ENCODE measurements around the gene MLF1. TPM values are rescaled to one million over a fixed set of nuclear protein-coding genes. Genes with fewer than 3 reads are reported as not detected.

The MLF1 gene
- polyA plus RNA-seq, 3 donors: 0.17 to 0.43 (median 0.41) TPM

GRCh38 chr3:158552124-158552523 lies 18.9 kb upstream of the MLF1 start:
- Histone ChIP-seq H3K9me3 (replicated peaks in 1 of 2; ENCODE audit: control insufficient read depth in 1 of 2, insufficient read depth in 1 of 2, low read length in 2 of 2) (peaks cover 0 to 4% of the 10 kb centered on the region in 2 donors), H3K9ac (ENCODE audit: insufficient read depth, low read length, poor library complexity, severe bottlenecking) (no peak overlapping the region), H2AFZ (ENCODE audit: insufficient read depth, low read depth, low read length, poor library complexity, severe bottlenecking) (no peak overlapping the region), H3K4me2 (replicated peaks; ENCODE audit: extremely low read depth, low read length, poor library complexity, severe bottlenecking) (no peak overlapping the region), H3K36me3 (replicated peaks in 1 of 2; ENCODE audit: control insufficient read depth in 1 of 2, insufficient read depth in 2 of 2, low read length in 2 of 2) (peaks cover 0 to 9% of the 10 kb centered on the region in 2 donors), H3K27me3 (ENCODE audit: control insufficient read depth in 2 of 2, insufficient read depth in 2 of 2, low read length in 2 of 2) (no peaks in the 10 kb centered on the region), H3K4me3 (replicated peaks in 1 of 3; ENCODE audit: low read depth in 2 of 3, low read length in 3 of 3) (no peak overlapping the region), H3K4me1 (ENCODE audit: control insufficient read depth in 1 of 2, insufficient read depth in 2 of 2, low read length in 2 of 2) (no peaks in the 10 kb centered on the region), H3K27ac (ENCODE audit: low read depth in 1 of 2, low read length in 2 of 2) (no peak overlapping the region), H4K20me1 (ENCODE audit: insufficient read depth, low read length) (no peaks in the 10 kb centered on the region), H3K79me2 (ENCODE audit: insufficient read depth, low read length) (no peaks in the 10 kb centered on the region)
- Mint-ChIP-seq H3K27me3 (ENCODE audit: low read depth in 3 of 3) (peaks cover 2 to 4% (median 2%) of the 10 kb centered on the region in 3 donors), H3K36me3 (peaks cover 8 to 15% of the 10 kb centered on the region in 2 donors), H3K4me3 (no peak overlapping the region), H3K27ac (no peak overlapping the region), H3K4me1 (no peaks in the 10 kb centered on the region), H3K9me3 (peaks cover 0 to 11% (median 7%) of the 10 kb centered on the region in 7 donors)
- intact Hi-C loops (cut with micrococcal nuclease): no loop called here
- no CpG with 5 or more reads among the region's 2 CpGs for WGBS (ENCODE audit: insufficient coverage)
- no peak for DNase-seq
- TF ChIP-seq CTCF (IDR thresholded peaks at IDR 0.05): no peak

- no peaks in the 10 kb centered on the region for H3K9me3 ChIP-seq (replicated peaks in 1 of 2; ENCODE audit: control insufficient read depth in 1 of 2, insufficient read depth in 1 of 2, low read length in 2 of 2)
- H2AFZ ChIP-seq (ENCODE audit: insufficient read depth, low read depth, low read length, poor library complexity, severe bottlenecking): no peak overlapping the region
- no peaks in the 10 kb centered on the region for H3K27me3 ChIP-seq (ENCODE audit: control insufficient read depth in 2 of 2, insufficient read depth in 2 of 2, low read length in 2 of 2)
- H3K4me3 Mint-ChIP-seq: no peak overlapping the region
- no peaks in the 10 kb centered on the region for H4K20me1 ChIP-seq (ENCODE audit: insufficient read depth, low read length)
- no peak overlapping the region for H3K4me2 ChIP-seq (replicated peaks; ENCODE audit: extremely low read depth, low read length, poor library complexity, severe bottlenecking)
- no peaks in the 10 kb centered on the region for H3K36me3 ChIP-seq (replicated peaks in 1 of 2; ENCODE audit: control insufficient read depth in 1 of 2, insufficient read depth in 2 of 2, low read length in 2 of 2)
- no peaks in the 10 kb centered on the region for H3K27me3 Mint-ChIP-seq (ENCODE audit: low read depth in 3 of 3)
- H3K79me2 ChIP-seq (ENCODE audit: insufficient read depth, low read length): no peaks in the 10 kb centered on the region
- DNase-seq: no peak
- no peak overlapping the region for H3K4me3 ChIP-seq (replicated peaks in 1 of 3; ENCODE audit: low read depth in 2 of 3, low read length in 3 of 3)
- no peaks in the 10 kb centered on the region for H3K36me3 Mint-ChIP-seq
- peaks cover 0 to 7% (median 3%) of the 10 kb centered on the region in 7 donors for H3K9me3 Mint-ChIP-seq
- no peak overlapping the region for H3K27ac Mint-ChIP-seq
- no peak for TF ChIP-seq CTCF (IDR thresholded peaks at IDR 0.05)
- 100% methylated on average over 2 of the region's 4 CpGs for WGBS (ENCODE audit: insufficient coverage)
- H3K4me1 Mint-ChIP-seq: no peaks in the 10 kb centered on the region
- no peak overlapping the region for H3K9ac ChIP-seq (ENCODE audit: insufficient read depth, low read length, poor library complexity, severe bottlenecking)
- intact Hi-C loops (cut with micrococcal nuclease): no loop called here
- no peak overlapping the region for H3K27ac ChIP-seq (ENCODE audit: low read depth in 1 of 2, low read length in 2 of 2)
- H3K4me1 ChIP-seq (ENCODE audit: control insufficient read depth in 1 of 2, insufficient read depth in 2 of 2, low read length in 2 of 2): no peaks in the 10 kb centered on the region
These were observed 11.5 kb upstream of the MLF1 start for GRCh38 chr3:158559504-158559903.

All from CD14-positive monocyte (primary cell).